Loucy (cell line): Measurements from ENCODE around the gene ST6GAL1.

Experiments
- EZH2phosphoT487 ChIP-seq: fragments of 200-600 bp; IDR thresholded peaks from 2 replicates; pipeline ENCODE4 v1.6.1; 2018; ENCODE audit warnings: antibody characterized with exemption, mild to moderate bottlenecking, moderate library complexity, borderline replicate concordance
- TF ChIP-seq, protein P1 (sequence below): fragments of 200-600 bp; sonication (generic); conservative IDR thresholded peaks from 2 replicates; pipeline ENCODE4 v1.5.1; 2014; ENCODE audit warnings: mild to moderate bottlenecking, antibody characterized with exemption, low read length

DNA sequence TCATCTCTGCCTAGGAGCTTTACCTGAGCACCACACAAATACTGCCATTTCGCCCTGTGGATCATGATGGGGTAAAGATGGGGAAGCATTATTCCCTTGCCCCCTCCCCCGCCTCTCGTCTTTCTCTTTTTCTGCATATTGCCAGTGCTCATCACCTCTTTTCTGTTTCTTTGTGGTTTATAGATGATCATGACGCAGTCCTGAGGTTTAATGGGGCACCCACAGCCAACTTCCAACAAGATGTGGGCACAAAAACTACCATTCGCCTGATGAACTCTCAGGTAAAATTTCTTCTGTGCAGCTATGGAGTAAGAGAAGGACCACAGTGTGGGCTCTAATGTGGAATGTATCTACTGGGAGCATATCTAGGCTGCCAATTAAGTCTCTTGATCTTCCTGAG, 120.7 kb downstream of the ST6GAL1 start:
- TF ChIP-seq, protein P1, sequence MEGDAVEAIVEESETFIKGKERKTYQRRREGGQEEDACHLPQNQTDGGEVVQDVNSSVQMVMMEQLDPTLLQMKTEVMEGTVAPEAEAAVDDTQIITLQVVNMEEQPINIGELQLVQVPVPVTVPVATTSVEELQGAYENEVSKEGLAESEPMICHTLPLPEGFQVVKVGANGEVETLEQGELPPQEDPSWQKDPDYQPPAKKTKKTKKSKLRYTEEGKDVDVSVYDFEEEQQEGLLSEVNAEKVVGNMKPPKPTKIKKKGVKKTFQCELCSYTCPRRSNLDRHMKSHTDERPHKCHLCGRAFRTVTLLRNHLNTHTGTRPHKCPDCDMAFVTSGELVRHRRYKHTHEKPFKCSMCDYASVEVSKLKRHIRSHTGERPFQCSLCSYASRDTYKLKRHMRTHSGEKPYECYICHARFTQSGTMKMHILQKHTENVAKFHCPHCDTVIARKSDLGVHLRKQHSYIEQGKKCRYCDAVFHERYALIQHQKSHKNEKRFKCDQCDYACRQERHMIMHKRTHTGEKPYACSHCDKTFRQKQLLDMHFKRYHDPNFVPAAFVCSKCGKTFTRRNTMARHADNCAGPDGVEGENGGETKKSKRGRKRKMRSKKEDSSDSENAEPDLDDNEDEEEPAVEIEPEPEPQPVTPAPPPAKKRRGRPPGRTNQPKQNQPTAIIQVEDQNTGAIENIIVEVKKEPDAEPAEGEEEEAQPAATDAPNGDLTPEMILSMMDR: no peak
- no peak for TF ChIP-seq EZH2phosphoT487
